Left colon (tissue), 2 donors: ENCODE results near the gene CIB2. TPM values are rescaled to one million over a fixed set of nuclear protein-coding genes. Genes with fewer than 3 reads are reported as not detected.

ENCODE experiments used
- ATAC-seq: fragments of 200-7000 bp; cut with Tn5 transposase; one replicate; pipeline ENCODE4 v1.9.1; 2020; ENCODE audit warnings: mild to moderate bottlenecking, moderate library complexity
- DNase-seq, 2 donors: peaks; one replicate each; pipeline ENCODE4 v3.0.0-alpha.2; 2020
- intact Hi-C, 2 donors: fragments of 100-400 bp; cut with DNase I in 1 of 2; cut with micrococcal nuclease in 1 of 2; formaldehyde crosslinking; loops; one replicate each; pipeline versions ENCODE4 v1.11.2 to v1.14.0; 2022; cut with DNase I, micrococcal nuclease
- total RNA-seq, 2 donors: library from RNA; stranded (reverse); fragmentation: NEBNext Ultra II Directional; extraction: Animal tissue kit (Norgen Biotek cat#: 25700); gene quantifications; one replicate each; pipeline ENCODE4 v1.2.1, GENCODE V29; 2021
- donor health status: DM: no; HTN: no; CAD: no.
- donor health status: DM: yes; HTN: yes; CAD: no.

The CIB2 gene
- total RNA-seq, 2 donors from 2014 or later = 12.0 to 19.7 TPM

GRCh38 chr15:78060232-78060631 lies 71.0 kb downstream of the CIB2 start:
- ATAC-seq = no peak
- intact Hi-C loops = no loop called here
- no peak for DNase-seq

GRCh38 chr15:78059110-78059839 lies 72.0 kb downstream of the CIB2 start:
- DNase-seq (peak in 1 of 2 donors; percentile 25), ATAC-seq (peak; percentile 27)
- intact Hi-C loops = no loop called here

GRCh38 chr15:78058401-78058935 lies 72.8 kb downstream of the CIB2 start:
- DNase-seq (no peak), ATAC-seq (no peak)
- intact Hi-C loops = no loop called here

GRCh38 chr15:78057803-78058202 lies 73.4 kb downstream of the CIB2 start:
- DNase-seq (no peak), ATAC-seq (no peak)
- intact Hi-C loops = no loop called here

GRCh38 chr15:78056714-78057269 lies 74.5 kb downstream of the CIB2 start:
- intact Hi-C loops = no loop called here

GRCh38 chr15:78055919-78056713 lies 75.1 kb downstream of the CIB2 start:
- peak; percentile 70 to 71 for DNase-seq
- ATAC-seq = peak; percentile 68
- intact Hi-C loops = no loop called here

More at GRCh38 chr15:78056714-78057269, 74.5 kb downstream of the CIB2 start:
- peak in 1 of 2 donors; percentile 56 for DNase-seq
- peak; percentile 69 for ATAC-seq

GRCh38 chr15:78054966-78055365 lies 76.3 kb downstream of the CIB2 start:
- intact Hi-C loops = no loop called here
- DNase-seq (no peak), ATAC-seq (no peak)

Other genes with a start within 250 kb of the CIB2 start
- 10 to 100 TPM; 41.3 to 63.5 TPM for gene TBC1D2B, start 53.7 kb downstream of the CIB2 start, total RNA-seq
- 1 to 10 TPM in 1 of 2 donors, under 1 TPM in 1; 0.89 to 2.4 TPM for gene SH2D7, start 38.9 kb downstream of the CIB2 start, total RNA-seq
- 100 to 1,000 TPM; 176 to 247 TPM for gene IDH3A, start 17.9 kb upstream of the CIB2 start, total RNA-seq
- under 1 TPM; 0.45 to 0.58 TPM for gene ACSBG1, start 103.1 kb upstream of the CIB2 start, total RNA-seq
- gene DNAJA4, start 133.1 kb upstream of the CIB2 start, total RNA-seq = 10 to 100 TPM; 36.7 to 39.6 TPM
- gene SKIC8, start 168.2 kb upstream of the CIB2 start, total RNA-seq = 10 to 100 TPM; 33.2 to 35.1 TPM
- 1 to 10 TPM in 1 of 2 donors, under 1 TPM in 1; 0.61 to 1.5 TPM for gene CRABP1, start 208.9 kb upstream of the CIB2 start, total RNA-seq